K562 (cell line): ENCODE results near the gene GNAL. TPM values are rescaled to one million over a fixed set of nuclear protein-coding genes. Genes with fewer than 3 reads are reported as not detected.
A peak's percentile ranks its signal among the peaks of the same experiment; 100 is the strongest.

Experiments used
- ATAC-seq: fragments of 200-7000 bp; cut with Tn5 transposase; 3 replicates; pipeline ENCODE4 v1.9.1; 2020; ENCODE audit warnings: moderate library complexity
- BruUV-seq: library from RNA; stranded (reverse); fragments of 400-500 nt; replicated peaks from 2 replicates; lab custom pipeline; 2021; lab: Mats Ljungman, UMichigan
- CTCF ChIA-PET: fragments of 300-600 bp; formaldehyde crosslinking; extraction: SDS; loops from one replicate; lab custom pipeline; 2021; ENCODE audit warnings: low intra/inter-chr PET ratio; lab: Yijun Ruan, JAX
- POLR2A ChIA-PET: fragments of 300-600, 350-650 bp; sonication (Branson Sonifier 250); formaldehyde crosslinking; extraction: SDS; loops from one replicate; lab custom pipeline; 2021; ENCODE audit warnings: antibody characterized with exemption, inconsistent platforms; lab: Yijun Ruan, JAX
- DNase-seq, 4 experiments: peaks; one replicate each; pipeline versions ENCODE4 v3.0.0 to v3.0.0-alpha.2; 2011 to 2018; ENCODE audit warnings: low spot score in 3 of 4, mixed read lengths in 3 of 4; ENCODE audit errors: extremely low read depth in 1 of 4
- FAIRE-seq: peaks from 2 replicates; lab custom pipeline; 2011; peaks lifted over from hg19 to GRCh38; lab: Jason Lieb, UNC
- H2AFZ ChIP-seq: 2 replicates; pipeline ENCODE4 v1.6.0; 2011; ENCODE audit warnings: low read depth, low read length, control low read depth, inconsistent platforms
- H3K27ac ChIP-seq: fragments of 200-600 bp; 3 replicates; pipeline ENCODE4 v1.8.0; 2011; ENCODE audit warnings: low read depth, mild to moderate bottlenecking, control low read depth, inconsistent platforms, low read length, moderate library complexity, mixed read lengths; ENCODE audit errors: extremely low read depth
- H3K27me3 ChIP-seq, 2 experiments: fragments of 300-600 bp in 1 of 2; 2 replicates in 1 of 2; 3 replicates in 1 of 2; pipeline versions ENCODE4 v1.6.0 to v1.8.0; 2011; ENCODE audit warnings: inconsistent platforms in 2 of 2, low read length in 2 of 2, mild to moderate bottlenecking in 1 of 2, mixed read lengths in 1 of 2, moderate library complexity in 1 of 2; ENCODE audit not compliant: control insufficient read depth in 2 of 2, insufficient read depth in 2 of 2
- H3K36me3 ChIP-seq: fragments of 300-600 bp; 3 replicates; pipeline ENCODE4 v1.8.0; 2011; ENCODE audit warnings: mild to moderate bottlenecking, low read length, inconsistent platforms; ENCODE audit not compliant: control insufficient read depth, insufficient read depth
- H3K4me1 ChIP-seq, 2 experiments: fragments of 200-600 bp in 1 of 2; replicated peaks in 1 of 2; 2 replicates in 1 of 2; 3 replicates in 1 of 2; pipeline versions ENCODE4 v1.5.1 to v1.8.0; 2011; ENCODE audit warnings: inconsistent platforms in 2 of 2, low read length in 2 of 2, mild to moderate bottlenecking in 1 of 2, mixed read lengths in 1 of 2, moderate library complexity in 1 of 2; ENCODE audit not compliant: control insufficient read depth in 2 of 2, insufficient read depth in 2 of 2
- H3K4me2 ChIP-seq: 2 replicates; pipeline ENCODE4 v1.6.1; 2011; ENCODE audit warnings: low read length, control low read depth, inconsistent platforms, mixed read lengths; ENCODE audit not compliant: insufficient read depth
- H3K4me3 ChIP-seq: fragments of 200-600 bp; sonication (generic), shearing (Covaris generic); 2 replicates; pipeline ENCODE4 v1.5.1; 2016; ENCODE audit warnings: control low read depth, inconsistent platforms
- H3K79me2 ChIP-seq: fragments of 200-600 bp; 3 replicates; pipeline ENCODE4 v1.8.0; 2011; ENCODE audit warnings: low read length, inconsistent platforms; ENCODE audit not compliant: control insufficient read depth, insufficient read depth
- H3K9ac ChIP-seq, 2 experiments: 2 replicates each; pipeline versions ENCODE4 v1.6.0 to v1.6.1; 2011; ENCODE audit warnings: low read depth in 2 of 2, low read length in 2 of 2, control low read depth in 1 of 2, inconsistent platforms in 1 of 2, mild to moderate bottlenecking in 1 of 2, mixed read lengths in 1 of 2; ENCODE audit not compliant: insufficient read depth in 1 of 2
- H3K9me1 ChIP-seq: one replicate; pipeline ENCODE4 v1.6.0; 2011; ENCODE audit warnings: inconsistent platforms, mild to moderate bottlenecking, low read length, moderate library complexity; ENCODE audit not compliant: control insufficient read depth, insufficient read depth
- H3K9me3 ChIP-seq: replicated peaks from 2 replicates; pipeline ENCODE4 v1.5.1; 2011; ENCODE audit warnings: low read depth, low read length, inconsistent platforms; ENCODE audit not compliant: control insufficient read depth, insufficient read depth
- H4K20me1 ChIP-seq: replicated peaks from 2 replicates; pipeline ENCODE4 v1.6.1; 2011; ENCODE audit warnings: low read length, inconsistent platforms, mixed read lengths; ENCODE audit not compliant: control insufficient read depth, insufficient read depth
- AFF4 ChIP-seq: sonication (generic); formaldehyde crosslinking; IDR thresholded peaks from 2 replicates; pipeline ENCODE4 v1.8.0; 2023; ENCODE audit warnings: mild to moderate bottlenecking, missing genetic modification reagents
- BCOR ChIP-seq: fragments of 450-650 bp; IDR thresholded peaks from 2 replicates; pipeline ENCODE4 v1.6.1; 2016
- CBX1 ChIP-seq: sonication (generic); IDR thresholded peaks from 2 replicates; pipeline ENCODE4 v1.6.1; 2016; ENCODE audit warnings: antibody characterized with exemption, low read depth, mild to moderate bottlenecking
- COPS2 ChIP-seq: fragments of 450-650 bp; conservative IDR thresholded peaks from 2 replicates; pipeline ENCODE4 v1.6.1; 2016; ENCODE audit warnings: mild to moderate bottlenecking, moderate library complexity
- KAT8 ChIP-seq: fragments of 450-650 bp; IDR thresholded peaks from 2 replicates; pipeline ENCODE4 v1.6.1; 2016; ENCODE audit warnings: low read depth, mild to moderate bottlenecking
- KDM1A ChIP-seq, 2 experiments: fragments of 450-650 bp; IDR thresholded peaks; 2 replicates each; pipeline ENCODE4 v1.6.1; 2016; ENCODE audit warnings: mild to moderate bottlenecking in 2 of 2
- KDM4B ChIP-seq, 2 experiments: fragments of 450-650 bp in 1 of 2; sonication (generic) in 1 of 2; IDR thresholded peaks; 2 replicates each; pipeline ENCODE4 v1.6.1; 2016 to 2017; ENCODE audit warnings: borderline replicate concordance in 2 of 2, antibody characterized with exemption in 1 of 2, low read depth in 1 of 2, mild to moderate bottlenecking in 1 of 2
- KLF1 ChIP-seq: fragments of 450-650 bp; IDR thresholded peaks from 2 replicates; pipeline ENCODE4 v1.6.1; 2016; ENCODE audit warnings: missing genetic modification characterization, missing compliant biosample characterization
- MAFG ChIP-seq: fragments of 450-650 bp; conservative IDR thresholded peaks from 2 replicates; pipeline ENCODE4 v1.6.1; 2016; ENCODE audit warnings: missing genetic modification characterization, missing compliant biosample characterization
- NFE2 ChIP-seq: IDR thresholded peaks from 2 replicates; pipeline ENCODE4 v1.6.1; 2014; ENCODE audit warnings: antibody characterized with exemption, low read depth
- RBM25 ChIP-seq: fragments of 200-400 bp; formaldehyde crosslinking; IDR thresholded peaks from 2 replicates; pipeline ENCODE4 v1.6.1; 2018; ENCODE audit warnings: low read length, low read depth, moderate library complexity; ENCODE audit not compliant: severe bottlenecking
- ZNF146 ChIP-seq: IDR thresholded peaks from one replicate; pipeline ENCODE4 v1.6.1; 2018; ENCODE audit warnings: missing compliant biosample characterization; ENCODE audit not compliant: unreplicated experiment
- ZNF311 ChIP-seq: fragments of 250-450 bp; sonication (Bioruptor Pico); IDR thresholded peaks from 2 replicates; pipeline ENCODE4 v1.4.0; 2020; ENCODE audit warnings: mild to moderate bottlenecking, moderate library complexity
- ZNF316 ChIP-seq: fragments of 450-650 bp; IDR thresholded peaks from 2 replicates; pipeline ENCODE4 v1.6.1; 2016
- ZNF384 ChIP-seq: IDR thresholded peaks from 2 replicates; pipeline ENCODE4 v1.6.1; 2012; ENCODE audit warnings: low read depth, low read length, improper control_type of control experiment
- ZNF695 ChIP-seq: fragments of 450-650 bp; formaldehyde crosslinking; IDR thresholded peaks from 2 replicates; pipeline ENCODE4 v1.4.0; 2020; ENCODE audit warnings: mild to moderate bottlenecking, moderate library complexity
- ZZZ3 ChIP-seq: fragments of 450-650 bp; IDR thresholded peaks from 2 replicates; pipeline ENCODE4 v1.6.1; 2016; ENCODE audit warnings: antibody characterized with exemption, mild to moderate bottlenecking, moderate library complexity
- WGBS: fragments of 100-300 bp; shearing (Covaris generic); methylation state at CpG from one replicate; pipeline ENCODE4 v1.1.6; 2016; ENCODE audit warnings: low coverage, mixed read lengths; ENCODE audit not compliant: insufficient coverage; ENCODE audit errors: missing lambda C conversion rate; 5-methylcytosine and 5-hydroxymethylcytosine counted together
- in situ Hi-C: fragments of 300-500 bp; cut with MboI; formaldehyde crosslinking; loops from 4 replicates; pipeline ENCODE4 v1.15.0; 2018; ENCODE audit warnings: inconsistent platforms, mixed read lengths
- intact Hi-C: fragments of 100-400 bp; cut with micrococcal nuclease; formaldehyde crosslinking; loops from 2 replicates; pipeline ENCODE4 v1.14.2; 2022
- polyA plus RNA-seq, 8 experiments: library from polyadenylated mRNA; depleted of rRNA in 4 of 8; stranded (reverse) in 5 of 8; unstranded in 3 of 8; fragments of >200 nt; fragmentation: Nextera tagmentation in 2 of 8; fragmentation: Illumina TruSeq in 1 of 8; extraction: Ambion mirVana in 2 of 8; extraction: Trizol in 1 of 8; gene quantifications; 2 replicates each; pipeline versions ENCODE4 v1.2.1 to v1.2.3, GENCODE V29; 2011 to 2014; ENCODE audit warnings: inconsistent platforms in 1 of 8, missing spikeins in 1 of 8
- total RNA-seq, 7 experiments: library from RNA; depleted of rRNA in 6 of 7; stranded (reverse); fragments of >200 nt in 6 of 7; fragmentation: Illumina TruSeq in 2 of 7; extraction: Trizol in 2 of 7; gene quantifications; 2 replicates each; pipeline versions ENCODE4 v1.2.1 to v1.2.3, GENCODE V29; 2011 to 2021; ENCODE audit warnings: low replicate concordance in 1 of 7
- TF ChIP-seq, protein P1 (sequence below): fragments of 450-650 bp; IDR thresholded peaks from 2 replicates; pipeline ENCODE4 v1.6.1; 2016; ENCODE audit warnings: antibody characterized with exemption

GNAL gene
- total and polyA plus RNA-seq, 9 of the 15 experiments (the other 6 are each of a cell fraction or from before 2014, with no cell fraction given) = under 0.01 to 0.10 (median 0.01) TPM; not detected in 5

- H3K9ac ChIP-seq = no peak overlapping the region
- ChIA-PET CTCF (no interaction called here), POLR2A (interaction anchor here (0.7 kb wide), 1 partner anchor 176 kb away, joined by 3 read pairs; no protein-coding TSS in a partner anchor)
- in situ Hi-C loops = no loop called here
- no peak overlapping the region for H3K4me2 ChIP-seq
- no peaks in the 10 kb centered on the region for H3K79me2 ChIP-seq
- FAIRE-seq = no peak
- H3K4me1 ChIP-seq = no peaks in the 10 kb centered on the region
- no peaks in the 10 kb centered on the region for H3K9me1 ChIP-seq
- BruUV-seq = no TSS peak
- DNase-seq = no peak
- no peak overlapping the region for H2AFZ ChIP-seq
- H3K27ac ChIP-seq = no peak overlapping the region
- TF ChIP-seq MAFG (peak; percentile 27; the same call in 1 of the 2 replicates), ZNF384 (no peak), KDM1A (IDR thresholded peaks at IDR 0.05) (peak in 1 of 2 experiments; percentile 44; a peak in 3 of 4 replicates), ZZZ3 (no peak), BCOR (peak; percentile 68), KAT8 (no peak), ZNF311 (CRISPR knock-in tag) (no peak), KLF1 (tag) (no peak), AFF4 (no peak), CBX1 (no peak), ZNF695 (CRISPR knock-in tag) (no peak), KDM4B (IDR thresholded peaks at IDR 0.05; ENCODE audit: borderline replicate concordance in 2 of 2, low read depth in 1 of 2) (no peak), ZNF316 (peak; percentile 70), NFE2 (0 out of 2 replicates have a peak, but pooled peaks have one; percentile 22), ZNF146 (CRISPR knock-in tag) (peak; percentile 91), RBM25 (peak; percentile 71), COPS2 (no peak)
- TF ChIP-seq, protein P1, sequence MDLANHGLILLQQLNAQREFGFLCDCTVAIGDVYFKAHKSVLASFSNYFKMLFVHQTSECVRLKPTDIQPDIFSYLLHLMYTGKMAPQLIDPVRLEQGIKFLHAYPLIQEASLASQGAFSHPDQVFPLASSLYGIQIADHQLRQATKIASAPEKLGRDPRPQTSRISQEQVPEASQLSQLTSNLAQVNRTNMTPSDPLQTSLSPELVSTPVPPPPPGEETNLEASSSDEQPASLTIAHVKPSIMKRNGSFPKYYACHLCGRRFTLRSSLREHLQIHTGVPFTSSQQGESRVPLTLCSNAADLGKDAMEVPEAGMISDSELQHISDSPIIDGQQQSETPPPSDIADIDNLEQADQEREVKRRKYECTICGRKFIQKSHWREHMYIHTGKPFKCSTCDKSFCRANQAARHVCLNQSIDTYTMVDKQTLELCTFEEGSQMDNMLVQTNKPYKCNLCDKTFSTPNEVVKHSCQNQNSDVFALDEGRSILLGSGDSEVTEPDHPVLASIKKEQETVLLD = no peak
- H3K27me3 ChIP-seq = no peaks in the 10 kb centered on the region
- intact Hi-C loops = no loop called here
- H3K9me3 ChIP-seq = no peaks in the 10 kb centered on the region
- H3K4me3 ChIP-seq = no peak overlapping the region
- WGBS = 21% methylated on average over 4 of the region's 4 CpGs
- no peaks in the 10 kb centered on the region for H3K36me3 ChIP-seq
- ATAC-seq = no peak
- no peaks in the 10 kb centered on the region for H4K20me1 ChIP-seq
Observed at GRCh38 chr18:11830585-11830984, 141.5 kb downstream of the GNAL start.
